OCI-LY3 (cell line): ENCODE data around the gene MAML2.

ENCODE experiments used
- CTCF ChIP-seq: fragments of 200-600, 300-600 bp; sonication (generic); IDR thresholded peaks from 2 replicates; pipeline ENCODE4 v1.5.1; 2014; ENCODE audit warnings: antibody characterized with exemption, low read length, low read depth
- EZH2phosphoT487 ChIP-seq: fragments of 200-600 bp; shearing (Covaris generic); IDR thresholded peaks from 2 replicates; pipeline ENCODE4 v1.6.1; 2018; ENCODE audit warnings: antibody characterized with exemption, mixed run types, low read depth

GRCh38 chr11:96295369-96295768, 47.6 kb downstream of the MAML2 start:
- TF ChIP-seq EZH2phosphoT487 (no peak), CTCF (no peak)
